Glutamatergic neuron (in vitro differentiated cells): ENCODE data around the gene MIS18A. TPM values are rescaled to one million over a fixed set of nuclear protein-coding genes. Genes with fewer than 3 reads are reported as not detected.

Experiments
- DNase-seq: peaks from one replicate; pipeline ENCODE4 v3.0.0; 2022
- H3K27ac Mint-ChIP-seq: one replicate; pipeline ENCODE4 v1.8.0; 2020; ENCODE audit warnings: mild to moderate bottlenecking, mixed read lengths, inconsistent platforms; ENCODE audit not compliant: unreplicated experiment
- H3K27me3 Mint-ChIP-seq: one replicate; pipeline ENCODE4 v1.8.0; 2020; ENCODE audit warnings: mild to moderate bottlenecking, moderate library complexity, mixed read lengths, inconsistent platforms; ENCODE audit not compliant: unreplicated experiment
- H3K36me3 Mint-ChIP-seq: one replicate; pipeline ENCODE4 v1.8.0; 2020; ENCODE audit warnings: mild to moderate bottlenecking, mixed read lengths, inconsistent platforms; ENCODE audit not compliant: unreplicated experiment
- H3K4me1 Mint-ChIP-seq: one replicate; pipeline ENCODE4 v1.8.0; 2020; ENCODE audit warnings: mild to moderate bottlenecking, low read depth, mixed read lengths, inconsistent platforms; ENCODE audit not compliant: unreplicated experiment
- H3K4me3 Mint-ChIP-seq: one replicate; pipeline ENCODE4 v1.8.0; 2020; ENCODE audit warnings: mild to moderate bottlenecking, mixed read lengths, inconsistent platforms; ENCODE audit not compliant: unreplicated experiment
- H3K9me3 Mint-ChIP-seq: one replicate; pipeline ENCODE4 v1.8.0; 2020; ENCODE audit warnings: mild to moderate bottlenecking, moderate library complexity, mixed read lengths, inconsistent platforms; ENCODE audit not compliant: unreplicated experiment
- CTCF ChIP-seq: fragments of 200-600 bp; sonication (generic); IDR thresholded peaks from one replicate; pipeline ENCODE4 v1.5.0; 2021; ENCODE audit not compliant: partially characterized antibody, unreplicated experiment
- total RNA-seq: library from RNA; stranded (reverse); fragmentation: NEBNext Ultra II Directional; extraction: Animal tissue kit (Norgen Biotek cat#: 25700); gene quantifications from one replicate; pipeline ENCODE4 v1.2.1, GENCODE V29; 2021; ENCODE audit not compliant: unreplicated experiment

MIS18A gene
- total RNA-seq, 1 donor from 2014 or later, result 12.6 TPM

- no peak overlapping the region for H3K27ac Mint-ChIP-seq
- no peaks in the 10 kb centered on the region for H3K27me3 Mint-ChIP-seq
- peaks cover 2% of the 10 kb centered on the region for H3K4me1 Mint-ChIP-seq
- peaks cover 5% of the 10 kb centered on the region for H3K36me3 Mint-ChIP-seq
- no peak for DNase-seq
- no peak for TF ChIP-seq CTCF
- H3K4me3 Mint-ChIP-seq, result no peak overlapping the region
- H3K9me3 Mint-ChIP-seq, result no peaks in the 10 kb centered on the region
Measured at GRCh38 chr21:32237021-32237420, 41.8 kb downstream of the MIS18A start.

GRCh38 chr21:32233722-32234301, 45.0 kb downstream of the MIS18A start:
- no peak overlapping the region for H3K4me3 Mint-ChIP-seq
- H3K27ac Mint-ChIP-seq, result no peak overlapping the region
- no peak for TF ChIP-seq CTCF
- DNase-seq, result no peak
- no peaks in the 10 kb centered on the region for H3K27me3 Mint-ChIP-seq
- H3K9me3 Mint-ChIP-seq, result no peaks in the 10 kb centered on the region
- peaks cover 2% of the 10 kb centered on the region for H3K4me1 Mint-ChIP-seq
- peaks cover 5% of the 10 kb centered on the region for H3K36me3 Mint-ChIP-seq

GRCh38 chr21:32233055-32233546, 45.7 kb downstream of the MIS18A start:
- no peak for TF ChIP-seq CTCF
- no peak for DNase-seq
- H3K9me3 Mint-ChIP-seq, result no peaks in the 10 kb centered on the region

GRCh38 chr21:32226444-32226843, 52.4 kb downstream of the MIS18A start:
- no peak overlapping the region for H3K4me3 Mint-ChIP-seq
- no peaks in the 10 kb centered on the region for H3K4me1 Mint-ChIP-seq
- peaks cover 5% of the 10 kb centered on the region for H3K9me3 Mint-ChIP-seq
- no peak for DNase-seq
- TF ChIP-seq CTCF, result no peak
- no peaks in the 10 kb centered on the region for H3K27me3 Mint-ChIP-seq
- peaks cover 13% of the 10 kb centered on the region for H3K36me3 Mint-ChIP-seq
- no peak overlapping the region for H3K27ac Mint-ChIP-seq

More at GRCh38 chr21:32233055-32233546, 45.7 kb downstream of the MIS18A start:
- no peak overlapping the region for H3K4me3 Mint-ChIP-seq
- peaks cover 2% of the 10 kb centered on the region for H3K4me1 Mint-ChIP-seq
- H3K36me3 Mint-ChIP-seq, result no peaks in the 10 kb centered on the region
- no peaks in the 10 kb centered on the region for H3K27me3 Mint-ChIP-seq
- no peak overlapping the region for H3K27ac Mint-ChIP-seq

Other genes with a start within 250 kb of the MIS18A start
- not detected for gene MRAP, start 19.8 kb upstream of the MIS18A start, total RNA-seq
- 15.5 TPM for gene URB1, start 114.0 kb upstream of the MIS18A start, total RNA-seq
- gene EVA1C, start 133.7 kb upstream of the MIS18A start, total RNA-seq, result 2.5 TPM